ENCODE measurements around the gene ATP2A3.

Gene ATP2A3

GRCh38 chr17:3929181-3929580 lies 35.1 kb downstream of the ATP2A3 start:
- no peaks in the 10 kb centered on the region for H3K4me1 ChIP-seq (ENCODE audit: insufficient read depth, low read length, poor library complexity, severe bottlenecking)
- peaks cover 53% of the 10 kb centered on the region; the same call in 1 of the 2 replicates for H3K36me3 ChIP-seq (ENCODE audit: insufficient read depth, low read length)
- H3K9me2 ChIP-seq (replicated peaks; ENCODE audit: low read depth, low read length): no peaks in the 10 kb centered on the region
- H3K27me3 ChIP-seq (ENCODE audit: insufficient read depth, low read length, poor library complexity, severe bottlenecking): no peaks in the 10 kb centered on the region
- no peak overlapping the region for H3K4me2 ChIP-seq (ENCODE audit: low read depth, low read length, poor library complexity, severe bottlenecking)
- H3K9me3 ChIP-seq (ENCODE audit: insufficient read depth, low read depth, low read length): no peaks in the 10 kb centered on the region
- H4K20me1 ChIP-seq (ENCODE audit: insufficient read depth, low read length, poor library complexity, severe bottlenecking): no peaks in the 10 kb centered on the region
- no peak overlapping the region for H3K9ac ChIP-seq (ENCODE audit: low read depth, low read length, poor library complexity, severe bottlenecking)
- H3K79me2 ChIP-seq (ENCODE audit: insufficient read depth, low read length): no peaks in the 10 kb centered on the region
- TF ChIP-seq CTCF (conservative IDR thresholded peaks at IDR 0.05; ENCODE audit: low read length) (no peak), EZH2phosphoT487 (IDR thresholded peaks at IDR 0.05; ENCODE audit: borderline replicate concordance) (no peak)
- H3K4me3 ChIP-seq (ENCODE audit: low read length, poor library complexity, severe bottlenecking): no peak overlapping the region
- H2AFZ ChIP-seq (ENCODE audit: low read length): no peak overlapping the region
- H3F3A ChIP-seq (ENCODE audit: low read depth): no peaks in the 10 kb centered on the region

- no peaks in the 10 kb centered on the region for H4K20me1 ChIP-seq (ENCODE audit: insufficient read depth, low read length, poor library complexity, severe bottlenecking)
- peaks cover 55% of the 10 kb centered on the region; the same call in 1 of the 2 replicates for H3K36me3 ChIP-seq (ENCODE audit: insufficient read depth, low read length)
These were observed 35.8 kb downstream of the ATP2A3 start for GRCh38 chr17:3928406-3928805.

GRCh38 chr17:3927628-3928340 lies 36.5 kb downstream of the ATP2A3 start:
- H3F3A ChIP-seq (ENCODE audit: low read depth): no peaks in the 10 kb centered on the region
- H3K27me3 ChIP-seq (ENCODE audit: insufficient read depth, low read length, poor library complexity, severe bottlenecking): no peaks in the 10 kb centered on the region
- no peaks in the 10 kb centered on the region for H3K9me3 ChIP-seq (ENCODE audit: insufficient read depth, low read depth, low read length)
- TF ChIP-seq EZH2phosphoT487 (IDR thresholded peaks at IDR 0.05; ENCODE audit: borderline replicate concordance) (no peak), CTCF (conservative IDR thresholded peaks at IDR 0.05; ENCODE audit: low read length) (no peak)
- H4K20me1 ChIP-seq (ENCODE audit: insufficient read depth, low read length, poor library complexity, severe bottlenecking): no peaks in the 10 kb centered on the region
- H3K4me3 ChIP-seq (ENCODE audit: low read length, poor library complexity, severe bottlenecking): no peak overlapping the region
- H3K36me3 ChIP-seq (ENCODE audit: insufficient read depth, low read length): peaks cover 54% of the 10 kb centered on the region; the same call in 1 of the 2 replicates
- H3K79me2 ChIP-seq (ENCODE audit: insufficient read depth, low read length): no peaks in the 10 kb centered on the region
- H2AFZ ChIP-seq (ENCODE audit: low read length): no peak overlapping the region
- H3K9ac ChIP-seq (ENCODE audit: low read depth, low read length, poor library complexity, severe bottlenecking): no peak overlapping the region
- H3K4me1 ChIP-seq (ENCODE audit: insufficient read depth, low read length, poor library complexity, severe bottlenecking): no peaks in the 10 kb centered on the region
- no peaks in the 10 kb centered on the region for H3K9me2 ChIP-seq (replicated peaks; ENCODE audit: low read depth, low read length)
- H3K4me2 ChIP-seq (ENCODE audit: low read depth, low read length, poor library complexity, severe bottlenecking): no peak overlapping the region

More at GRCh38 chr17:3928406-3928805, 35.8 kb downstream of the ATP2A3 start:
- Histone ChIP-seq H3K4me3 (ENCODE audit: low read length, poor library complexity, severe bottlenecking) (no peak overlapping the region), H3K27me3 (ENCODE audit: insufficient read depth, low read length, poor library complexity, severe bottlenecking) (no peaks in the 10 kb centered on the region), H3K4me2 (ENCODE audit: low read depth, low read length, poor library complexity, severe bottlenecking) (no peak overlapping the region), H3K9me2 (replicated peaks; ENCODE audit: low read depth, low read length) (no peaks in the 10 kb centered on the region), H2AFZ (ENCODE audit: low read length) (no peak overlapping the region), H3K9me3 (ENCODE audit: insufficient read depth, low read depth, low read length) (no peaks in the 10 kb centered on the region), H3K79me2 (ENCODE audit: insufficient read depth, low read length) (no peaks in the 10 kb centered on the region), H3K4me1 (ENCODE audit: insufficient read depth, low read length, poor library complexity, severe bottlenecking) (no peaks in the 10 kb centered on the region), H3K9ac (ENCODE audit: low read depth, low read length, poor library complexity, severe bottlenecking) (no peak overlapping the region), H3F3A (ENCODE audit: low read depth) (no peaks in the 10 kb centered on the region)
- TF ChIP-seq EZH2phosphoT487 (IDR thresholded peaks at IDR 0.05; ENCODE audit: borderline replicate concordance) (no peak), CTCF (conservative IDR thresholded peaks at IDR 0.05; ENCODE audit: low read length) (no peak)
